ENCODE measurements around the gene PHKB. TPM values are rescaled to one million over a fixed set of nuclear protein-coding genes. Genes with fewer than 3 reads are reported as not detected.

Gene PHKB
- total RNA-seq, 2 experiments from 2014 or later, result 12.6 to 12.8 TPM

- DNase-seq (no peak), ATAC-seq (no peak)
- H3K27me3 Mint-ChIP-seq, result peaks cover 2% of the 10 kb centered on the region
- no peaks in the 10 kb centered on the region for H3K4me1 Mint-ChIP-seq
- no peak overlapping the region for H3K27ac Mint-ChIP-seq
- POLR2A ChIA-PET, result no interaction called here
- H3K36me3 Mint-ChIP-seq (ENCODE audit: low read depth), result no peaks in the 10 kb centered on the region
- no peaks in the 10 kb centered on the region for H3K9me3 Mint-ChIP-seq (ENCODE audit: low read depth)
- CTCF ChIA-PET, result interaction anchor here (0.6 kb wide), 1 partner anchor 1831 kb away, joined by 3 read pairs; no protein-coding TSS in a partner anchor
- intact Hi-C loops (cut with DNase I, micrococcal nuclease), result no loop called here
- no peak overlapping the region for H3K4me3 Mint-ChIP-seq
Observed at GRCh38 chr16:47724115-47724785, 263.1 kb downstream of the PHKB start.

- ChIA-PET POLR2A (no interaction called here), CTCF (no interaction called here)
- Mint-ChIP-seq H3K4me3 (no peak overlapping the region), H3K27ac (no peak overlapping the region), H3K9me3 (ENCODE audit: low read depth) (no peaks in the 10 kb centered on the region), H3K27me3 (peaks cover 4% of the 10 kb centered on the region), H3K4me1 (no peaks in the 10 kb centered on the region), H3K36me3 (ENCODE audit: low read depth) (no peaks in the 10 kb centered on the region)
- ATAC-seq, result no peak
- DNase-seq, result no peak
- intact Hi-C loops (cut with DNase I, micrococcal nuclease), result no loop called here
Observed at GRCh38 chr16:47725188-47725695, 264.1 kb downstream of the PHKB start.

GRCh38 chr16:47726031-47726675 lies 265.0 kb downstream of the PHKB start:
- Mint-ChIP-seq H3K27ac (no peak overlapping the region), H3K4me1 (no peaks in the 10 kb centered on the region), H3K36me3 (ENCODE audit: low read depth) (no peaks in the 10 kb centered on the region), H3K9me3 (ENCODE audit: low read depth) (no peaks in the 10 kb centered on the region), H3K4me3 (no peak overlapping the region), H3K27me3 (peaks cover 4% of the 10 kb centered on the region)
- CTCF ChIA-PET, result no interaction called here
- ATAC-seq (no peak), DNase-seq (no peak)
- intact Hi-C loops (cut with DNase I, micrococcal nuclease), result no loop called here
- POLR2A ChIA-PET, result no interaction called here

GRCh38 chr16:47727131-47727530 lies 266.0 kb downstream of the PHKB start:
- H3K27ac Mint-ChIP-seq, result no peak overlapping the region
- no peak for DNase-seq
- POLR2A ChIA-PET, result no interaction called here
- H3K36me3 Mint-ChIP-seq (ENCODE audit: low read depth), result no peaks in the 10 kb centered on the region
- no peaks in the 10 kb centered on the region for H3K9me3 Mint-ChIP-seq (ENCODE audit: low read depth)
- no peak overlapping the region for H3K4me3 Mint-ChIP-seq
- intact Hi-C loops (cut with DNase I, micrococcal nuclease), result no loop called here
- ATAC-seq, result no peak
- H3K27me3 Mint-ChIP-seq, result peaks cover 4% of the 10 kb centered on the region
- CTCF ChIA-PET, result no interaction called here
- H3K4me1 Mint-ChIP-seq, result no peaks in the 10 kb centered on the region

- peaks cover 6% of the 10 kb centered on the region for H3K4me1 Mint-ChIP-seq
- no peaks in the 10 kb centered on the region for H3K9me3 Mint-ChIP-seq (ENCODE audit: low read depth)
- CTCF ChIA-PET, result interaction anchor here (0.6 kb wide), 1 partner anchor 15 kb away, joined by 3 read pairs; no protein-coding TSS in a partner anchor
- no peak overlapping the region for H3K27ac Mint-ChIP-seq
- POLR2A ChIA-PET, result no interaction called here
- peaks cover 4% of the 10 kb centered on the region for H3K27me3 Mint-ChIP-seq
- ATAC-seq (no peak), DNase-seq (no peak)
- no peak overlapping the region for H3K4me3 Mint-ChIP-seq
- no peaks in the 10 kb centered on the region for H3K36me3 Mint-ChIP-seq (ENCODE audit: low read depth)
- intact Hi-C loops (cut with DNase I, micrococcal nuclease), result no loop called here
Observed at GRCh38 chr16:47728205-47728604, 267.1 kb downstream of the PHKB start.

- Mint-ChIP-seq H3K9me3 (ENCODE audit: low read depth) (no peaks in the 10 kb centered on the region), H3K36me3 (ENCODE audit: low read depth) (no peaks in the 10 kb centered on the region), H3K4me3 (no peak overlapping the region), H3K27ac (no peak overlapping the region), H3K4me1 (peaks cover 6% of the 10 kb centered on the region), H3K27me3 (peaks cover 4% of the 10 kb centered on the region)
- intact Hi-C loops (cut with DNase I, micrococcal nuclease), result loop anchor here in 1 of 2 experiments (10.0 kb wide), 1 partner anchor 585 kb away; the partner anchor contains the start of gene NETO2
- CTCF ChIA-PET, result interaction anchor here (0.7 kb wide), 1 partner anchor 469 kb away, joined by 3 read pairs; no protein-coding TSS in a partner anchor
- ATAC-seq (no peak), DNase-seq (no peak)
- POLR2A ChIA-PET, result no interaction called here
Observed at GRCh38 chr16:47729701-47730100, 268.6 kb downstream of the PHKB start.

- ChIA-PET POLR2A (interaction anchor here (0.7 kb wide), 1 partner anchor 199 kb away, joined by 3 read pairs; no protein-coding TSS in a partner anchor), CTCF (interaction anchor here (0.9 kb wide), 1 partner anchor 694 kb away, joined by 3 read pairs; no protein-coding TSS in a partner anchor)
- Mint-ChIP-seq H3K4me1 (peaks cover 6% of the 10 kb centered on the region), H3K27me3 (peaks cover 2% of the 10 kb centered on the region), H3K27ac (no peak overlapping the region), H3K4me3 (no peak overlapping the region), H3K36me3 (ENCODE audit: low read depth) (no peaks in the 10 kb centered on the region), H3K9me3 (ENCODE audit: low read depth) (no peaks in the 10 kb centered on the region)
- no peak for ATAC-seq
- intact Hi-C loops (cut with DNase I, micrococcal nuclease), result loop anchor here in 1 of 2 experiments (10.0 kb wide), 1 partner anchor 586 kb away; the partner anchor contains the start of gene NETO2
- DNase-seq, result no peak
Observed at GRCh38 chr16:47731252-47731651, 270.1 kb downstream of the PHKB start.

- H3K9me3 Mint-ChIP-seq (ENCODE audit: low read depth), result no peaks in the 10 kb centered on the region
- H3K27me3 Mint-ChIP-seq, result peaks cover 2% of the 10 kb centered on the region
- POLR2A ChIA-PET, result interaction anchor here (0.7 kb wide), 1 partner anchor 906 kb away, joined by 3 read pairs; no protein-coding TSS in a partner anchor
- intact Hi-C loops (cut with DNase I, micrococcal nuclease), result loop anchor here in 1 of 2 experiments (2.0 to 10.0 kb wide), 2 partner anchors 427 to 587 kb away; partner anchors contain the start of gene NETO2
- ATAC-seq (no peak), DNase-seq (no peak)
- H3K4me1 Mint-ChIP-seq, result peaks cover 6% of the 10 kb centered on the region
- no peak overlapping the region for H3K27ac Mint-ChIP-seq
- H3K4me3 Mint-ChIP-seq, result no peak overlapping the region
- CTCF ChIA-PET, result interaction anchor here (0.5 to 0.7 kb wide), 2 partner anchors 309 to 802 kb away, joined by 3 to 4 read pairs; no protein-coding TSS in a partner anchor
- H3K36me3 Mint-ChIP-seq (ENCODE audit: low read depth), result no peaks in the 10 kb centered on the region
Observed at GRCh38 chr16:47732122-47732521, 271.0 kb downstream of the PHKB start.

GRCh38 chr16:47732523-47733111 lies 271.5 kb downstream of the PHKB start:
- Mint-ChIP-seq H3K4me3 (no peak overlapping the region), H3K4me1 (peaks cover 6% of the 10 kb centered on the region), H3K27ac (peak overlapping the region; percentile 56), H3K9me3 (ENCODE audit: low read depth) (no peaks in the 10 kb centered on the region), H3K36me3 (ENCODE audit: low read depth) (no peaks in the 10 kb centered on the region), H3K27me3 (peaks cover 2% of the 10 kb centered on the region)
- POLR2A ChIA-PET, result interaction anchor here (0.6 to 0.7 kb wide), 2 partner anchors 588 to 906 kb away, joined by 3 to 8 read pairs; no protein-coding TSS in a partner anchor
- intact Hi-C loops (cut with DNase I, micrococcal nuclease), result loop anchor here in 1 of 2 experiments (2.0 to 10.0 kb wide), 2 partner anchors 426 to 588 kb away; partner anchors contain the start of gene NETO2
- CTCF ChIA-PET, result interaction anchor here (0.6 to 1.3 kb wide), 5 partner anchors 591 to 1178 kb away, joined by 3 to 4 read pairs (median 3); no protein-coding TSS in a partner anchor
- DNase-seq (peak; percentile 51), ATAC-seq (peak; percentile 91)

GRCh38 chr16:47734081-47734857 lies 273.1 kb downstream of the PHKB start:
- Mint-ChIP-seq H3K4me1 (peaks cover 6% of the 10 kb centered on the region), H3K36me3 (ENCODE audit: low read depth) (no peaks in the 10 kb centered on the region), H3K4me3 (no peak overlapping the region), H3K27ac (no peak overlapping the region), H3K27me3 (peaks cover 2% of the 10 kb centered on the region), H3K9me3 (ENCODE audit: low read depth) (peaks cover 2% of the 10 kb centered on the region)
- ChIA-PET POLR2A (no interaction called here), CTCF (interaction anchor here (1.3 kb wide), 1 partner anchor 593 kb away, joined by 3 read pairs; no protein-coding TSS in a partner anchor)
- DNase-seq, result no peak
- intact Hi-C loops (cut with DNase I, micrococcal nuclease), result loop anchor here in 1 of 2 experiments (10.0 kb wide), 1 partner anchor 589 kb away; the partner anchor contains the start of gene NETO2
- no peak for ATAC-seq

All from activated CD4-positive, alpha-beta T cell treated with anti-CD3 and anti-CD28 coated beads for 36 hours (primary cell).